Liver (tissue), 2 donors: ENCODE measurements around the gene SCAF11.

Experiments
- TF ChIP-seq, protein P1 (sequence below): IDR thresholded peaks from 2 replicates; pipeline ENCODE4 v1.6.1; 2016; ENCODE audit warnings: antibody characterized with exemption, mild to moderate bottlenecking
- TF ChIP-seq, protein P2 (sequence below): fragments of 150-350 bp; IDR thresholded peaks from 2 replicates; pipeline ENCODE4 v1.5.1; 2017; ENCODE audit warnings: improper control_type of control experiment, low read depth, low read length; ENCODE audit not compliant: missing input control
- donor health status: healthy.

GRCh38 chr12:45966486-45966885 lies 23.9 kb downstream of the SCAF11 start:
- TF ChIP-seq, protein P1, sequence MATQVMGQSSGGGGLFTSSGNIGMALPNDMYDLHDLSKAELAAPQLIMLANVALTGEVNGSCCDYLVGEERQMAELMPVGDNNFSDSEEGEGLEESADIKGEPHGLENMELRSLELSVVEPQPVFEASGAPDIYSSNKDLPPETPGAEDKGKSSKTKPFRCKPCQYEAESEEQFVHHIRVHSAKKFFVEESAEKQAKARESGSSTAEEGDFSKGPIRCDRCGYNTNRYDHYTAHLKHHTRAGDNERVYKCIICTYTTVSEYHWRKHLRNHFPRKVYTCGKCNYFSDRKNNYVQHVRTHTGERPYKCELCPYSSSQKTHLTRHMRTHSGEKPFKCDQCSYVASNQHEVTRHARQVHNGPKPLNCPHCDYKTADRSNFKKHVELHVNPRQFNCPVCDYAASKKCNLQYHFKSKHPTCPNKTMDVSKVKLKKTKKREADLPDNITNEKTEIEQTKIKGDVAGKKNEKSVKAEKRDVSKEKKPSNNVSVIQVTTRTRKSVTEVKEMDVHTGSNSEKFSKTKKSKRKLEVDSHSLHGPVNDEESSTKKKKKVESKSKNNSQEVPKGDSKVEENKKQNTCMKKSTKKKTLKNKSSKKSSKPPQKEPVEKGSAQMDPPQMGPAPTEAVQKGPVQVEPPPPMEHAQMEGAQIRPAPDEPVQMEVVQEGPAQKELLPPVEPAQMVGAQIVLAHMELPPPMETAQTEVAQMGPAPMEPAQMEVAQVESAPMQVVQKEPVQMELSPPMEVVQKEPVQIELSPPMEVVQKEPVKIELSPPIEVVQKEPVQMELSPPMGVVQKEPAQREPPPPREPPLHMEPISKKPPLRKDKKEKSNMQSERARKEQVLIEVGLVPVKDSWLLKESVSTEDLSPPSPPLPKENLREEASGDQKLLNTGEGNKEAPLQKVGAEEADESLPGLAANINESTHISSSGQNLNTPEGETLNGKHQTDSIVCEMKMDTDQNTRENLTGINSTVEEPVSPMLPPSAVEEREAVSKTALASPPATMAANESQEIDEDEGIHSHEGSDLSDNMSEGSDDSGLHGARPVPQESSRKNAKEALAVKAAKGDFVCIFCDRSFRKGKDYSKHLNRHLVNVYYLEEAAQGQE = no peak
- TF ChIP-seq, protein P2, sequence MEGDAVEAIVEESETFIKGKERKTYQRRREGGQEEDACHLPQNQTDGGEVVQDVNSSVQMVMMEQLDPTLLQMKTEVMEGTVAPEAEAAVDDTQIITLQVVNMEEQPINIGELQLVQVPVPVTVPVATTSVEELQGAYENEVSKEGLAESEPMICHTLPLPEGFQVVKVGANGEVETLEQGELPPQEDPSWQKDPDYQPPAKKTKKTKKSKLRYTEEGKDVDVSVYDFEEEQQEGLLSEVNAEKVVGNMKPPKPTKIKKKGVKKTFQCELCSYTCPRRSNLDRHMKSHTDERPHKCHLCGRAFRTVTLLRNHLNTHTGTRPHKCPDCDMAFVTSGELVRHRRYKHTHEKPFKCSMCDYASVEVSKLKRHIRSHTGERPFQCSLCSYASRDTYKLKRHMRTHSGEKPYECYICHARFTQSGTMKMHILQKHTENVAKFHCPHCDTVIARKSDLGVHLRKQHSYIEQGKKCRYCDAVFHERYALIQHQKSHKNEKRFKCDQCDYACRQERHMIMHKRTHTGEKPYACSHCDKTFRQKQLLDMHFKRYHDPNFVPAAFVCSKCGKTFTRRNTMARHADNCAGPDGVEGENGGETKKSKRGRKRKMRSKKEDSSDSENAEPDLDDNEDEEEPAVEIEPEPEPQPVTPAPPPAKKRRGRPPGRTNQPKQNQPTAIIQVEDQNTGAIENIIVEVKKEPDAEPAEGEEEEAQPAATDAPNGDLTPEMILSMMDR = no peak
